HG02973 (cell line): ENCODE results near the gene CDH13.
A peak's percentile ranks its signal among the peaks of the same experiment; 100 is the strongest.

Source experiments
- ATAC-seq: cut with Tn5 transposase; IDR thresholded peaks from one replicate; pipeline ENCODE4 v1.9.1; 2021; ENCODE audit warnings: moderate library complexity; ENCODE audit not compliant: unreplicated experiment

Gene CDH13

GRCh38 chr16:83762141-83762991 is 1135.6 kb downstream of the CDH13 start:
- ATAC-seq, result no peak

GRCh38 chr16:83762992-83763358 is 1136.2 kb downstream of the CDH13 start:
- ATAC-seq, result no peak

GRCh38 chr16:83768986-83769385 is 1142.2 kb downstream of the CDH13 start:
- no peak for ATAC-seq

GRCh38 chr16:83769397-83770008 is 1142.7 kb downstream of the CDH13 start:
- ATAC-seq, result no peak

- no peak for ATAC-seq
These were observed 1144.7 kb downstream of the CDH13 start for GRCh38 chr16:83771306-83771942.

GRCh38 chr16:83772806-83773205 is 1146.0 kb downstream of the CDH13 start:
- ATAC-seq, result no peak

GRCh38 chr16:83774066-83774465 is 1147.3 kb downstream of the CDH13 start:
- no peak for ATAC-seq

- ATAC-seq, result no peak
These were observed 1150.2 kb downstream of the CDH13 start for GRCh38 chr16:83776944-83777343.

- no peak for ATAC-seq
These were observed 1153.1 kb downstream of the CDH13 start for GRCh38 chr16:83779886-83780285.

GRCh38 chr16:83785455-83785854 is 1158.7 kb downstream of the CDH13 start:
- ATAC-seq, result no peak

- no peak for ATAC-seq
These were observed 1163.1 kb downstream of the CDH13 start for GRCh38 chr16:83789642-83790401.

- no peak for ATAC-seq
These were observed 1165.1 kb downstream of the CDH13 start for GRCh38 chr16:83791916-83792315.

GRCh38 chr16:83792391-83792790 is 1165.6 kb downstream of the CDH13 start:
- ATAC-seq, result no peak

- no peak for ATAC-seq
These were observed 1166.4 kb downstream of the CDH13 start for GRCh38 chr16:83793179-83793578.

- no peak for ATAC-seq
These were observed 1168.2 kb downstream of the CDH13 start for GRCh38 chr16:83794860-83795554.

GRCh38 chr16:83797013-83797412 is 1170.2 kb downstream of the CDH13 start:
- no peak for ATAC-seq

GRCh38 chr16:83799336-83799735 is 1172.6 kb downstream of the CDH13 start:
- ATAC-seq, result no peak

GRCh38 chr16:83802135-83802534 is 1175.4 kb downstream of the CDH13 start:
- ATAC-seq, result peak; percentile 77

GRCh38 chr16:83802554-83803205 is 1175.9 kb downstream of the CDH13 start:
- peak; percentile 10 for ATAC-seq

GRCh38 chr16:83803811-83804210 is 1177.0 kb downstream of the CDH13 start:
- ATAC-seq, result no peak
